HepG2 (cell line): ENCODE measurements around the gene TJP3. TPM values are rescaled to one million over a fixed set of nuclear protein-coding genes. Genes with fewer than 3 reads are reported as not detected.

ENCODE experiments used
- DPF2 ChIP-seq: sonication (generic); formaldehyde crosslinking; IDR thresholded peaks from 2 replicates; pipeline ENCODE4 v1.4.0; 2020; ENCODE audit warnings: mild to moderate bottlenecking, low read depth, missing genetic modification reagents, borderline replicate concordance
- ERF ChIP-seq: IDR thresholded peaks from 2 replicates; pipeline ENCODE4 v1.6.1; 2018; ENCODE audit warnings: missing biosample characterization, missing genetic modification reagents
- GATA4 ChIP-seq: sonication (generic); IDR thresholded peaks from 2 replicates; pipeline ENCODE4 v1.6.1; 2016; ENCODE audit warnings: antibody characterized with exemption, low read depth, borderline replicate concordance
- KLF15 ChIP-seq: sonication (generic); formaldehyde crosslinking; IDR thresholded peaks from 2 replicates; pipeline ENCODE4 v1.8.1; 2023; ENCODE audit warnings: borderline replicate concordance, mild to moderate bottlenecking, inconsistent platforms, missing genetic modification reagents, mixed read lengths
- KLF6 ChIP-seq: IDR thresholded peaks from 2 replicates; pipeline ENCODE4 v1.8.0; 2016; ENCODE audit warnings: missing biosample characterization, missing genetic modification reagents
- MTF2 ChIP-seq: sonication (generic); formaldehyde crosslinking; IDR thresholded peaks from 2 replicates; pipeline ENCODE4 v1.5.0; 2020; ENCODE audit warnings: missing genetic modification reagents, borderline replicate concordance
- SKI ChIP-seq: fragments of 450-650 bp; IDR thresholded peaks from one replicate; pipeline ENCODE4 v1.6.1; 2018; ENCODE audit warnings: mild to moderate bottlenecking; ENCODE audit not compliant: partially characterized antibody
- TCF12 ChIP-seq, 2 experiments: fragments of 450-650 bp in 1 of 2; sonication (generic) in 1 of 2; formaldehyde crosslinking in 1 of 2; IDR thresholded peaks; 2 replicates each; pipeline versions ENCODE4 v1.6.1 to v1.8.0; 2017 to 2022; ENCODE audit warnings: antibody characterized with exemption in 1 of 2, mild to moderate bottlenecking in 1 of 2, missing genetic modification reagents in 1 of 2, moderate library complexity in 1 of 2
- ZIK1 ChIP-seq: sonication (generic); formaldehyde crosslinking; IDR thresholded peaks from 2 replicates; pipeline ENCODE4 v1.5.0; 2020; ENCODE audit warnings: mild to moderate bottlenecking, low read depth, missing genetic modification reagents, borderline replicate concordance
- ZNF282 ChIP-seq: fragments of 450-650 bp; IDR thresholded peaks from 2 replicates; pipeline ENCODE4 v1.6.1; 2018; ENCODE audit not compliant: partially characterized antibody
- ZNF563 ChIP-seq: sonication (generic); formaldehyde crosslinking; IDR thresholded peaks from 2 replicates; pipeline ENCODE4 v1.8.0; 2022; ENCODE audit warnings: mild to moderate bottlenecking, moderate library complexity, missing genetic modification reagents
- ZNF678 ChIP-seq: sonication (generic); formaldehyde crosslinking; IDR thresholded peaks from 2 replicates; pipeline ENCODE4 v1.4.0; 2020; ENCODE audit warnings: mild to moderate bottlenecking, missing genetic modification reagents
- ZNF713 ChIP-seq: sonication (generic); formaldehyde crosslinking; IDR thresholded peaks from 2 replicates; pipeline ENCODE4 v1.4.0; 2020; ENCODE audit warnings: mild to moderate bottlenecking, missing genetic modification reagents
- ZNF879 ChIP-seq: sonication (generic); formaldehyde crosslinking; IDR thresholded peaks from 2 replicates; pipeline ENCODE4 v1.8.1; 2023; ENCODE audit warnings: missing genetic modification reagents
- polyA plus RNA-seq, 8 experiments: library from polyadenylated mRNA; depleted of rRNA in 3 of 8; stranded (reverse) in 7 of 8; unstranded in 1 of 8; fragments of >200 nt; fragmentation: Illumina TruSeq in 4 of 8; extraction: Trizol in 4 of 8; gene quantifications; 2 replicates each; pipeline versions ENCODE4 v1.2.1 to v1.2.3, GENCODE V29; 2011 to 2016; ENCODE audit warnings: low read depth in 4 of 8, missing spikeins in 1 of 8, mixed read lengths in 1 of 8; ENCODE audit not compliant: insufficient read depth in 1 of 8
- total RNA-seq, 5 experiments: library from RNA; depleted of rRNA; stranded (reverse); fragments of >200 nt; fragmentation: Illumina TruSeq; extraction: Trizol; gene quantifications; 2 replicates each; pipeline ENCODE4 v1.2.3, GENCODE V29; 2016; ENCODE audit warnings: low read depth in 1 of 5
- TF ChIP-seq, protein P1 (sequence below): sonication (generic); formaldehyde crosslinking; IDR thresholded peaks from one replicate; pipeline ENCODE4 v1.5.1; 2020; ENCODE audit warnings: mild to moderate bottlenecking, missing genetic modification reagents; ENCODE audit errors: not compliant biosample characterization
- TF ChIP-seq, protein P2 (sequence below): sonication (generic); formaldehyde crosslinking; IDR thresholded peaks from 2 replicates; pipeline ENCODE4 v1.4.0; 2020; ENCODE audit warnings: mild to moderate bottlenecking, low read depth, missing genetic modification reagents

Gene TJP3
- total and polyA plus RNA-seq, 2 of the 13 experiments (the other 11 are each of a cell fraction or from before 2014, with no cell fraction given), result 2.3 to 21.5 TPM

DNA sequence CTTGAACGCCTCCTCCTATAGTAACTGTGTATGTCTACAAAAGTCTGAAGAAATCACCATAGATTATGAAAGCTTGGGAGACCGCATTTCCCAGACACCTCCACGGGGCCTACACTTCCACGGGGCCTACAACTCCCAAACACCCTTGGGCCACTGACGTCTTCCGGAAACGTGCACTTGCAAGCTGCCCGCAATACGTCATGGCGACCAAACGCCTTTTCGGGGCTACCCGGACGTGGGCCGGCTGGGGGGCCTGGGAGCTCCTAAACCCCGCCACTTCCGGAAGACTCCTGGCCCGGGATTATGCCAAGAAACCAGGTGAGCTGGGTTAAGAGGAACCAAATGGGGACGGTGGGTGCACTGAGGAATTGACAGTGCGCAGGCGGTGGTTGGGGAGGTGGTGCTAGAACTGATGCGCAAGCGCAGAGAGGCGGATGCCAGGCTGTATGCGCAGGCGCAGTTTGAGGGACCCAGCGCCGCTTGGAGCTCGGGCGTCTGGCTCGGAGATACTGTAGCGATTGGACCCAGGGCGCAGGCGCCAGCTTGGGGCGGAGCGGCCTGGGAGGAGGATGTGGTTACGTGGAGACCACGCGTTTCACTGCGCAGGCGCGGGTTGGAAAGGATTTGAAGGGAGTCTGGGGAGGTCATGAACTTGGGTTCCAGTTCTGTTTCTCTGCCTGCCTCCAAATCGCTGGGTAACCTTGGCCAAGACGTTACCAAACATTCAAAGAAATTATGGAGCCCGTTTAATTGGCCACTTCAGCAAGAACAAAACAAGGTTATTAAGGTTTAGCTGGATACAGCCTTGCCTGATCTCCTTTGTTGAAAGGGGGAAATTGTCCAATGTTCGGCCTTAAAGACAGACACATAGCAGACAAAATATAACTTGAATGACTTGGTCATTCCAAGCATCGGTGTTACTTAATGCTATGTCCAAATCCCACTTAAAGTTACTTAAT, 54.6 kb downstream of the TJP3 start, which contains the start of gene MRPL54 (continued):
- TF ChIP-seq SKI (peak; percentile 52), TCF12 (IDR thresholded peaks at IDR 0.05) (no peak), TCF12 (CRISPR knock-in tag; IDR thresholded peaks at IDR 0.05) (no peak), MTF2 (CRISPR knock-in tag) (no peak), ZNF713 (CRISPR knock-in tag) (no peak), ZNF563 (no peak; the same call in 1 of the 2 replicates), ZIK1 (no peak), GATA4 (peak; percentile 37; the same call in 1 of the 2 replicates), ZNF678 (no peak), KLF6 (CRISPR knock-in tag) (no peak; the same call in 1 of the 2 replicates), DPF2 (CRISPR knock-in tag) (no peak), KLF15 (CRISPR knock-in tag) (no peak), ZNF879 (CRISPR knock-in tag) (no peak), ERF (peak; percentile 44; the same call in 1 of the 2 replicates), ZNF282 (no peak)
- TF ChIP-seq, protein P1, sequence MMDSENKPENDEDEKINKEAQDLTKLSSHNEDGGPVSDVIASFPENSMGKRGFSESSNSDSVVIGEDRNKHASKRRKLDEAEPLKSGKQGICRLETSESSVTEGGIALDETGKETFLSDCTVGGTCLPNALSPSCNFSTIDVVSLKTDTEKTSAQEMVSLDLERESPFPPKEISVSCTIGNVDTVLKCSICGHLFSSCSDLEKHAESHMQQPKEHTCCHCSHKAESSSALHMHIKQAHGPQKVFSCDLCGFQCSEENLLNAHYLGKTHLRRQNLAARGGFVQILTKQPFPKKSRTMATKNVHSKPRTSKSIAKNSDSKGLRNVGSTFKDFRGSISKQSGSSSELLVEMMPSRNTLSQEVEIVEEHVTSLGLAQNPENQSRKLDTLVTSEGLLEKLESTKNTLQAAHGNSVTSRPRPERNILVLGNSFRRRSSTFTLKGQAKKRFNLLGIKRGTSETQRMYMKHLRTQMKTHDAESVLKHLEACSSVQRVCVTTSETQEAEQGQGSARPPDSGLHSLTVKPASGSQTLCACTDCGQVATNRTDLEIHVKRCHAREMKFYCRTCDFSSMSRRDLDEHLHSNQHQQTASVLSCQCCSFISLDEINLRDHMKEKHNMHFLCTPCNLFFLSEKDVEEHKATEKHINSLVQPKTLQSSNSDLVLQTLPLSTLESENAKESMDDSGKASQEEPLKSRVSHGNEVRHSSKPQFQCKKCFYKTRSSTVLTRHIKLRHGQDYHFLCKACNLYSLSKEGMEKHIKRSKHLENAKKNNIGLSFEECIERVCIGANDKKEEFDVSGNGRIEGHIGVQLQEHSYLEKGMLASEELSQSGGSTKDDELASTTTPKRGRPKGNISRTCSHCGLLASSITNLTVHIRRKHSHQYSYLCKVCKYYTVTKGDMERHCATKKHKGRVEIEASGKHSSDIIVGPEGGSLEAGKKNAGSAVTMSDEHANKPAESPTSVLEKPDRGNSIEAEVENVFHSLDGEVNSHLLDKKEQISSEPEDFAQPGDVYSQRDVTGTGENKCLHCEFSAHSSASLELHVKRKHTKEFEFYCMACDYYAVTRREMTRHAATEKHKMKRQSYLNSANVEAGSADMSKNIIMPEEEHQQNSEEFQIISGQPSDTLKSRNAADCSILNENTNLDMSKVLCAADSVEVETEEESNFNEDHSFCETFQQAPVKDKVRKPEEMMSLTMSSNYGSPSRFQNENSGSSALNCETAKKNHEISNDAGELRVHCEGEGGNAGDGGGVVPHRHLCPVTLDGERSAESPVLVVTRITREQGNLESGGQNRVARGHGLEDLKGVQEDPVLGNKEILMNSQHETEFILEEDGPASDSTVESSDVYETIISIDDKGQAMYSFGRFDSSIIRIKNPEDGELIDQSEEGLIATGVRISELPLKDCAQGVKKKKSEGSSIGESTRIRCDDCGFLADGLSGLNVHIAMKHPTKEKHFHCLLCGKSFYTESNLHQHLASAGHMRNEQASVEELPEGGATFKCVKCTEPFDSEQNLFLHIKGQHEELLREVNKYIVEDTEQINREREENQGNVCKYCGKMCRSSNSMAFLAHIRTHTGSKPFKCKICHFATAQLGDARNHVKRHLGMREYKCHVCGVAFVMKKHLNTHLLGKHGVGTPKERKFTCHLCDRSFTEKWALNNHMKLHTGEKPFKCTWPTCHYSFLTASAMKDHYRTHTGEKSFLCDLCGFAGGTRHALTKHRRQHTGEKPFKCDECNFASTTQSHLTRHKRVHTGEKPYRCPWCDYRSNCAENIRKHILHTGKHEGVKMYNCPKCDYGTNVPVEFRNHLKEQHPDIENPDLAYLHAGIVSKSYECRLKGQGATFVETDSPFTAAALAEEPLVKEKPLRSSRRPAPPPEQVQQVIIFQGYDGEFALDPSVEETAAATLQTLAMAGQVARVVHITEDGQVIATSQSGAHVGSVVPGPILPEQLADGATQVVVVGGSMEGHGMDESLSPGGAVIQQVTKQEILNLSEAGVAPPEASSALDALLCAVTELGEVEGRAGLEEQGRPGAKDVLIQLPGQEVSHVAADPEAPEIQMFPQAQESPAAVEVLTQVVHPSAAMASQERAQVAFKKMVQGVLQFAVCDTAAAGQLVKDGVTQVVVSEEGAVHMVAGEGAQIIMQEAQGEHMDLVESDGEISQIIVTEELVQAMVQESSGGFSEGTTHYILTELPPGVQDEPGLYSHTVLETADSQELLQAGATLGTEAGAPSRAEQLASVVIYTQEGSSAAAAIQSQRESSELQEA (CRISPR knock-in tag), result peak; percentile 76
- TF ChIP-seq, protein P2, sequence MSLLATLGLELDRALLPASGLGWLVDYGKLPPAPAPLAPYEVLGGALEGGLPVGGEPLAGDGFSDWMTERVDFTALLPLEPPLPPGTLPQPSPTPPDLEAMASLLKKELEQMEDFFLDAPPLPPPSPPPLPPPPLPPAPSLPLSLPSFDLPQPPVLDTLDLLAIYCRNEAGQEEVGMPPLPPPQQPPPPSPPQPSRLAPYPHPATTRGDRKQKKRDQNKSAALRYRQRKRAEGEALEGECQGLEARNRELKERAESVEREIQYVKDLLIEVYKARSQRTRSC (CRISPR knock-in tag), result no peak
